Body of pancreas (tissue), 4 donors: ENCODE measurements around the gene TOP3B. TPM values are rescaled to one million over a fixed set of nuclear protein-coding genes. Genes with fewer than 3 reads are reported as not detected.
A peak's percentile ranks its signal among the peaks of the same experiment; 100 is the strongest.

ENCODE experiments used
- ATAC-seq: fragments of 150-250 bp; one replicate; pipeline ENCODE4 v1.9.1; 2016
- DNase-seq, 4 donors: peaks; one replicate each; pipeline ENCODE4 v3.0.0-alpha.2; 2019
- H3K27ac ChIP-seq, 4 donors: fragments of 200-600 bp; sonication (generic); 1 replicate in 3 of 4; 2 replicates in 1 of 4; pipeline versions ENCODE4 v1.5.1 to v1.6.1; 2016 to 2019; ENCODE audit warnings: mild to moderate bottlenecking in 1 of 4, mixed read lengths in 1 of 4, moderate library complexity in 1 of 4
- H3K27me3 ChIP-seq, 2 donors: fragments of 200-600 bp; sonication (generic); one replicate each; pipeline ENCODE4 v1.6.0; 2016; ENCODE audit warnings: mild to moderate bottlenecking in 1 of 2
- H3K36me3 ChIP-seq, 2 donors: fragments of 200-600 bp; sonication (generic); replicated peaks in 1 of 2; 2 replicates each; pipeline ENCODE4 v1.5.1; 2016; ENCODE audit warnings: low read depth in 2 of 2; ENCODE audit not compliant: insufficient read depth in 1 of 2
- H3K4me1 ChIP-seq: fragments of 200-600 bp; sonication (generic); one replicate; pipeline ENCODE4 v1.6.0; 2016
- H3K4me3 ChIP-seq, 2 donors: fragments of 200-600 bp; sonication (generic); 1 replicate in 1 of 2; 2 replicates in 1 of 2; pipeline ENCODE4 v1.5.1; 2016 to 2019
- H3K9me3 ChIP-seq, 3 donors: fragments of 200-600 bp; sonication (generic); 1 replicate in 2 of 3; 2 replicates in 1 of 3; pipeline ENCODE4 v1.5.1; 2016
- CTCF ChIP-seq, 7 experiments: fragments of 450-650 bp in 4 of 7; fragments of 200-600 bp in 3 of 7; sonication (generic) in 3 of 7; IDR thresholded peaks; one replicate each; pipeline ENCODE4 v1.5.1; 2016 to 2019; ENCODE audit warnings: antibody characterized with exemption in 7 of 7
- POLR2A ChIP-seq, 3 donors: fragments of 450-650 bp; IDR thresholded peaks; one replicate each; pipeline ENCODE4 v1.6.1; 2016; ENCODE audit warnings: antibody characterized with exemption in 3 of 3, mild to moderate bottlenecking in 2 of 3
- WGBS, 2 donors: methylation state at CpG; one replicate each; pipeline ENCODE4 v1.1.5; 2017; 5-methylcytosine and 5-hydroxymethylcytosine counted together
- intact Hi-C: fragments of 100-400 bp; cut with DNase I; formaldehyde crosslinking; loops from one replicate; pipeline ENCODE4 v1.15.1; 2023
- total RNA-seq, 2 donors: library from RNA; depleted of rRNA; stranded (reverse); fragments of >200 nt; gene quantifications; one replicate each; pipeline ENCODE4 v1.1.0, GENCODE V29; 2016

The TOP3B gene
- total RNA-seq, 2 donors from 2014 or later: 19.2 to 48.8 TPM

- Histone ChIP-seq H3K4me3 (no peak overlapping the region), H3K9me3 (no peaks in the 10 kb centered on the region), H3K36me3 (no peaks in the 10 kb centered on the region), H3K27ac (peak overlapping the region in 1 of 4 donors; percentile 43), H3K27me3 (no peaks in the 10 kb centered on the region), H3K4me1 (peaks cover 14% of the 10 kb centered on the region)
- intact Hi-C loops: no loop called here
- TF ChIP-seq POLR2A (IDR thresholded peaks at IDR 0.05): no peak
- TF ChIP-seq CTCF (IDR thresholded peaks at IDR 0.05): no peak
- DNase-seq (no peak), ATAC-seq (no peak)
- 86 to 88% methylated on average over 7 to 8 of the region's 8 CpGs for WGBS, 2 donors
Measured at GRCh38 chr22:21949569-21949918, 33.0 kb downstream of the TOP3B start.

GRCh38 chr22:21948824-21949568 lies 33.6 kb downstream of the TOP3B start:
- peaks cover 14% of the 10 kb centered on the region for H3K4me1 ChIP-seq
- H3K36me3 ChIP-seq: peaks cover 0 to 2% of the 10 kb centered on the region in 2 donors
- no peak overlapping the region for H3K4me3 ChIP-seq
- intact Hi-C loops: no loop called here
- WGBS, 2 donors: 81 to 82% methylated on average over 7 of the region's 7 CpGs
- H3K27me3 ChIP-seq: no peaks in the 10 kb centered on the region
- H3K9me3 ChIP-seq: no peaks in the 10 kb centered on the region
- H3K27ac ChIP-seq: peak overlapping the region in 2 of 4 donors; percentile 39 to 43
- DNase-seq (no peak), ATAC-seq (no peak)
- peak in 1 of 3 donors; percentile 9 for TF ChIP-seq POLR2A (IDR thresholded peaks at IDR 0.05)
- no peak for TF ChIP-seq CTCF (IDR thresholded peaks at IDR 0.05)

- ATAC-seq (no peak), DNase-seq (no peak)
- Histone ChIP-seq H3K27me3 (no peaks in the 10 kb centered on the region), H3K9me3 (no peaks in the 10 kb centered on the region), H3K36me3 (peaks cover 0 to 2% of the 10 kb centered on the region in 2 donors), H3K4me3 (no peak overlapping the region), H3K4me1 (peaks cover 14% of the 10 kb centered on the region), H3K27ac (peak overlapping the region in 1 of 4 donors; percentile 39)
- intact Hi-C loops: no loop called here
- 80 to 83% methylated on average over 7 to 8 of the region's 8 CpGs for WGBS, 2 donors
- no peak for TF ChIP-seq CTCF (IDR thresholded peaks at IDR 0.05)
- TF ChIP-seq POLR2A (IDR thresholded peaks at IDR 0.05): no peak
Measured at GRCh38 chr22:21948390-21948789, 34.2 kb downstream of the TOP3B start.

- WGBS, 2 donors: 68 to 70% methylated on average over 16 of the region's 16 CpGs
- peak overlapping the region in 2 of 4 donors; percentile 5 to 19 for H3K27ac ChIP-seq
- peaks cover 0 to 2% of the 10 kb centered on the region in 2 donors for H3K36me3 ChIP-seq
- H3K4me3 ChIP-seq: no peak overlapping the region
- H3K9me3 ChIP-seq: no peaks in the 10 kb centered on the region
- peaks cover 15% of the 10 kb centered on the region for H3K4me1 ChIP-seq
- intact Hi-C loops: no loop called here
- peak in 2 of 7 experiments; percentile 23 to 24 for TF ChIP-seq CTCF (IDR thresholded peaks at IDR 0.05)
- TF ChIP-seq POLR2A (IDR thresholded peaks at IDR 0.05): no peak
- no peak for DNase-seq
- no peak for ATAC-seq
- no peaks in the 10 kb centered on the region for H3K27me3 ChIP-seq
Measured at GRCh38 chr22:21947040-21948014, 35.3 kb downstream of the TOP3B start.
